Measurements from ENCODE around the gene CUEDC2.

Gene CUEDC2

DNA sequence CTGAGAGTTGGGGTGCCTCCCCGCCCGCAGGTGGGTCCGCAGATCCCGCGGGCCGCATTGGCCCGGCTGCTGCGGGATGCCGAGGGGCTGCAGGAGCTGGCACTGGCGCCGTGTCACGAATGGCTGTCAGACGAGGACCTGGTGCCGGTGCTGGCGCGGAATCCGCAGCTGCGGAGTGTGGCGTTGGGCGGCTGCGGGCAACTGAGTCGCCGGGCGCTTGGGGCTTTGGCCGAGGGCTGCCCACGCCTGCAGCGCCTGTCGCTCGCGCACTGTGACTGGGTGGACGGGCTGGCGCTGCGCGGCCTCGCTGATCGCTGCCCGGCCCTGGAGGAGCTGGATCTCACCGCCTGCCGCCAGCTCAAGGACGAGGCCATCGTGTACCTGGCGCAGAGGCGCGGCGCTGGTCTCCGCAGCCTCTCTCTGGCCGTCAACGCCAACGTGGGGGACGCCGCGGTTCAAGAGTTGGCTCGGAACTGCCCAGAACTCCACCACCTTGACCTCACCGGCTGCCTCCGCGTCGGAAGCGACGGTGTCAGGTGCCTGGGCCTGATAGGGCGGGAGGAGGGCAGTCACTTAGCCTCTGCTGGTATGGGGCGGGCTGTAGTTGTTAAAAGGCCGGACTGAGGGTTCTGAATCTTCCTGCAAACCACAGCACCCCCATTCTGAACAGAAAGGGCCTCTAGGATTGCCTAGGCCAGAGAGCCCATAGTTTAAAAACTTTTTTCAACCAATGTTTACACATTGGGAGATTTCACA lies 10.4 kb downstream of the CUEDC2 start:
- peaks cover 30% of the 10 kb centered on the region for H3K4me1 ChIP-seq (ENCODE audit: insufficient read depth, low read length)
- peaks cover 20% of the 10 kb centered on the region for H3K36me3 ChIP-seq (ENCODE audit: insufficient read depth, low read length)
- peak overlapping the region; percentile 88 for H3K27ac ChIP-seq (ENCODE audit: low read depth, low read length)
- peak overlapping the region; percentile 59 to 86 for H3K4me3 ChIP-seq (ENCODE audit: low read depth in 1 of 2, low read length in 2 of 2)
- H3K9ac ChIP-seq (ENCODE audit: low read length): peak overlapping the region; percentile 81
- peaks cover 7 to 13% of the 10 kb centered on the region in 2 donors for H3K27me3 ChIP-seq (ENCODE audit: control insufficient read depth in 1 of 2, insufficient read depth in 2 of 2, low read length in 2 of 2)
- no peaks in the 10 kb centered on the region for H3K9me3 ChIP-seq (ENCODE audit: low read length)

DNA sequence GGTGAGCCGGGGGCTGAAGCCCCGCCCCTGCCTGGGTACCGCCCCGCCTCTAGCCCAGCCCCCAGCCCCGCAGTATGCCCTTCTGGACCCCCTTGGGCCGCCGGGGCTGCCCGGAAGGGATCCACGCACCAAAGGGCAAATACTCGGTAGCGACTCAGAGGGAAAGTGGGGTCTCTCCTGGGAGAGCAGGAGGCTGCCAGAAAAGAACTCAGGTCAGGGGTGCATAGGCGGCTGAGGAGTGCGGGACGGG lies 10.9 kb downstream of the CUEDC2 start:
- Histone ChIP-seq H3K4me1 (ENCODE audit: insufficient read depth, low read length) (peaks cover 30% of the 10 kb centered on the region), H3K27ac (ENCODE audit: low read depth, low read length) (peak overlapping the region; percentile 88), H3K36me3 (ENCODE audit: insufficient read depth, low read length) (peaks cover 20% of the 10 kb centered on the region), H3K9ac (ENCODE audit: low read length) (peak overlapping the region; percentile 81), H3K9me3 (ENCODE audit: low read length) (no peaks in the 10 kb centered on the region), H3K4me3 (ENCODE audit: low read depth in 1 of 2, low read length in 2 of 2) (peak overlapping the region; percentile 59 to 86), H3K27me3 (ENCODE audit: control insufficient read depth in 1 of 2, insufficient read depth in 2 of 2, low read length in 2 of 2) (peaks cover 7 to 18% of the 10 kb centered on the region in 2 donors)

DNA sequence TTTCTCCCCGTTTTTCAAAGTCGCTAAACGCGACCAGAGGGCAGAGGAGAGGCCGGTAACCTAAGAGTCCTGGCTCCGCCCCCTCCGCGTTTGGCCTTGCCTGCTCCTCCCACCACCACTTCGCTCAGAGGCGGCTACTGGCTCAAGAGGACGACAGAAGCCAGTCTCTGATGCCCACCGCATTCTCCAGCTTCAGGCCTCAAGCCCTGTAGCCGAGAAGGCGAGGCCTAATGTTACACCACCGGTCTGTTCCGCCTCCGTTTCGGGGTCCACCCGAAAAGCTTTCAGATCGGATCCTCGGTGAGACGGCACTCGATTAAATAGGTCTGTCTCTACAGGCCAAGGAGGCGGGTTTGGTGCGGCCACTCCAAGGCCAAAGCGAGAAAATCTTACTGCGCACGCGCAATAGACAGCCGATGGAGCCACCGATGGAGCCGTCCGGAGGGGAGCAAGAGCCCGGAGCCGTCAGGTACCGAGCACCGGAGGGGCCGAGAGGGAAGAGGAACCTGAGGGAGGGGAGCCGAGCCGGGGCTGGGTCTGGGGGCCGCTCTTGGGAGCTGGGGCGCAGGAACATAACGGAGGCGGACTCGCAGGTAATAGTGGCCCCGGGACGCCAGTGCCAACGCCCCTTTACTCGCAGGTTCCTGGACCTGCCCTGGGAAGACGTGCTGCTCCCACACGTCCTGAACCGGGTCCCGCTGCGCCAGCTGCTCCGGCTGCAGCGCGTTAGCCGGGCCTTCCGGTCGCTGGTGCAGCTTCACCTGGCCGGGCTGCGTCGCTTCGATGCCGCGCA lies 11.5 kb downstream of the CUEDC2 start, which contains the start of gene FBXL15:
Gene FBXL15 (plus strand): TSS at position 123 of the 793 bp plus-strand sequence. CDS start 294 bp downstream, at position 417.
- Histone ChIP-seq H3K4me1 (ENCODE audit: insufficient read depth, low read length) (peaks cover 30% of the 10 kb centered on the region), H3K9me3 (ENCODE audit: low read length) (no peaks in the 10 kb centered on the region), H3K27ac (ENCODE audit: low read depth, low read length) (peak within 1 kb of the TSS; percentile 88), H3K27me3 (ENCODE audit: control insufficient read depth in 1 of 2, insufficient read depth in 2 of 2, low read length in 2 of 2) (peaks cover 11 to 23% of the 10 kb centered on the region in 2 donors), H3K36me3 (ENCODE audit: insufficient read depth, low read length) (peaks cover 20% of the 10 kb centered on the region), H3K9ac (ENCODE audit: low read length) (peak within 1 kb of the TSS; percentile 81), H3K4me3 (ENCODE audit: low read depth in 1 of 2, low read length in 2 of 2) (peak within 1 kb of the TSS; percentile 59 to 86)

DNA sequence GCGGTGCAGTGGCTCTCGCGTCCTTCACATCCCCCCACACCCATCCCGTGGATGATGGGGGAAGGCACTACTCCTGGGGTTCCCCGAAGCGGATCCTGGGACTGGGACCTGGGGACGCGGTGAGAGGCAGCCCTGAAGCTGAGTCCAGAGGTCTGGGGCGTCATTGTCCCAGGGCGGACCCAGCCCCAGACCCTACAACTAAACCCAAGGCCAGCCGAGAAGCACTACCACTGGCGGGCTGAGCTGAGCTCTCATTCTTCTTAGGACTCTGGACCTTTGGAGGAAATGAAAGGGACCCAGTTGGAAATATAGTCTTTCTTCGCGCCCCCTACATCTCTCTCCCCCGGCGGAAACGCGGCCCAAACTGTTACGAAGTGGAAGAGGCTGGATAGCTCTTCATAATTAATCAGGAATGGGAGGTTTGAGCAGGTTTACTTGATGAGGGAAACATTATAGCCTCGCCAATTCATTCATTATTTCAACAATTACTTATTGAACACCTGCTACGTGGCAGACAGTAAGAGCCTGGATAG lies 12.1 kb downstream of the CUEDC2 start:
- Histone ChIP-seq H3K9me3 (ENCODE audit: low read length) (no peaks in the 10 kb centered on the region), H3K36me3 (ENCODE audit: insufficient read depth, low read length) (peaks cover 20% of the 10 kb centered on the region), H3K9ac (ENCODE audit: low read length) (peak overlapping the region; percentile 81), H3K27ac (ENCODE audit: low read depth, low read length) (peak overlapping the region; percentile 88), H3K4me3 (ENCODE audit: low read depth in 1 of 2, low read length in 2 of 2) (peak overlapping the region; percentile 12 to 86), H3K4me1 (ENCODE audit: insufficient read depth, low read length) (peaks cover 30% of the 10 kb centered on the region), H3K27me3 (ENCODE audit: control insufficient read depth in 1 of 2, insufficient read depth in 2 of 2, low read length in 2 of 2) (peaks cover 16 to 29% of the 10 kb centered on the region in 2 donors)

DNA sequence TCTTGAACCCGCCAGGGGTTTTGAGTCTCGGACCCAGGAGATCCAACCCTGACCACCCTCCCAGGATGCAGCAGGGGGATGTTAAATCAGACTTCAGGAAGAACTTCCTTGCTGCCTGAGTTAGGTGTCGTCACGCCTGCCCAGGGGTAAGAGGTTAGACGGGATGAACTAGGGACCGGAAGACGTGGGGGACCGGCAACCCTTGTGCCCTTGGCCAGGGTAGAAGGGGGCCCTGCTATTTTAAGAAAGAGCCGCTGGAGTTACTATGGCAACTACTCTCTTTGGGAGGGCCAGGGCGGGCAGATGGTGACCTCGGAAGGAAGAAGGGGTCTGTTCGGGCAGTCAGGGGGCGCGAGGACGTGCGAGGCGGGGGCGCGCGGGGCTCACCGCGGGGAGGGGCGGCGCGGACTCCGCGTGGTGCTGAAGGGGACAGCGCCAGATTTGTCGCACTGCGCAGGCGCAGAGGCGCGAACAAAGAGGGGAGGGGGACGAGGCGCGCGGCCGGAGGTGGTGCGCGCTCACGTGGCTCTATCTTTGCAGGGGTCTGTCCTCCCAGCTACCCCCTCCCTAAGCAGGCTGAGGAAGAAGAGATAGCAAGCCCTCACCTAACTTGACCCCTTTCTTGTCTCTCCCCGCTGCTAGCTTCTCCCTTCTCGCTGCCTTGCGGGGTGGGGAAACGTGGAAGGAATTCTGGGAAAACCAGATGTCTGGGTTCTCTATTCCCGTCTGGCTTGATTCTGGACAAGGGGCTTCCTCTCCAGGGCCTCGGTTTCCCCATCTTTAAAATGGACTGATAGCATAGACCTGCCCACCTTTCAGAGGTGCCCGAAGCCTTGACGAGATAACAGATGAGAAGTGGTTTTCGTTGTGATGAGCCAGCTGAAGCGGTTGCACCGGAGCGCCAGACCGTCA lies 12.8 kb downstream of the CUEDC2 start:
- peak overlapping the region; percentile 12 to 86 for H3K4me3 ChIP-seq (ENCODE audit: low read depth in 1 of 2, low read length in 2 of 2)
- H3K9ac ChIP-seq (ENCODE audit: low read length): no peak overlapping the region
- H3K27me3 ChIP-seq (ENCODE audit: control insufficient read depth in 1 of 2, insufficient read depth in 2 of 2, low read length in 2 of 2): peaks cover 22 to 37% of the 10 kb centered on the region in 2 donors
- peak overlapping the region; percentile 88 for H3K27ac ChIP-seq (ENCODE audit: low read depth, low read length)
- H3K9me3 ChIP-seq (ENCODE audit: low read length): no peaks in the 10 kb centered on the region
- peaks cover 30% of the 10 kb centered on the region for H3K4me1 ChIP-seq (ENCODE audit: insufficient read depth, low read length)
- H3K36me3 ChIP-seq (ENCODE audit: insufficient read depth, low read length): peaks cover 18% of the 10 kb centered on the region

DNA sequence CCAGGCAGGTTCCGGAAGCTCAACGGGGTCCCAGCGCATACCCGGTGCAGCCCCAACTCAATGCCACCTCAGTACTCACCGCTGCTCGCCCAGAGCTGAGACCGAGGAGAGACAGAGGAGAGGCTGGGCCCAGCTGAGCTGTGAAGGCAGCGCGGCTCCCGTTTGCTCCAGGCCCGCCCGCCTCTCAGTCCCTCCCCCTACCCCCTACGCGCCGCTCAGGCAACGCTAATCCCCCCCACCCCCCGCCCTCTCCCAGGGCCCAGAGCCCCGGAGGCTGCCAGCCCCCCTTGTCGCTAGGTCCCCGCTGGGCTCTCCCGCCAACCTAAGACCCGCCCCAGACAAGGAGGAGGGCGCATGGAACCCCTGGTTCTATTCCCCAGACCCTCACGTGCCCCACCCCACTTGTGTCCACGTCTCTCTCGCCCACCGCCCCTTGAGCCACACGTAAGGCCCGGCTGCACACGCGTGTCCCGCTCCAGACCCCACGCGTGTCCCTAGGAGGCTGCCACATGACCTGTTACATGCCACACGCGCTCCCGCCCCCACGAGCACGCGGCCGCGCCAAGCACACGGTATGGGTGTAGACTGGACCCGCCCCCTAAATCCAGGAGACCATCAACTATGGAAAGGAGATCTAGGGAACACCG lies 13.6 kb downstream of the CUEDC2 start, which contains the start of gene PSD:
Gene PSD (minus strand): TSS at position 164 of the 647 bp plus-strand sequence. CDS start 1,747 bp downstream, outside the sequence.
- Histone ChIP-seq H3K4me3 (ENCODE audit: low read depth in 1 of 2, low read length in 2 of 2) (peak within 1 kb of the TSS; percentile 12 to 86), H3K9ac (ENCODE audit: low read length) (no peak within 1 kb of the TSS), H3K27me3 (ENCODE audit: control insufficient read depth in 1 of 2, insufficient read depth in 2 of 2, low read length in 2 of 2) (peaks cover 22 to 39% of the 10 kb centered on the region in 2 donors), H3K36me3 (ENCODE audit: insufficient read depth, low read length) (peaks cover 10% of the 10 kb centered on the region), H3K27ac (ENCODE audit: low read depth, low read length) (no peak within 1 kb of the TSS), H3K9me3 (ENCODE audit: low read length) (no peaks in the 10 kb centered on the region), H3K4me1 (ENCODE audit: insufficient read depth, low read length) (peaks cover 30% of the 10 kb centered on the region)

DNA sequence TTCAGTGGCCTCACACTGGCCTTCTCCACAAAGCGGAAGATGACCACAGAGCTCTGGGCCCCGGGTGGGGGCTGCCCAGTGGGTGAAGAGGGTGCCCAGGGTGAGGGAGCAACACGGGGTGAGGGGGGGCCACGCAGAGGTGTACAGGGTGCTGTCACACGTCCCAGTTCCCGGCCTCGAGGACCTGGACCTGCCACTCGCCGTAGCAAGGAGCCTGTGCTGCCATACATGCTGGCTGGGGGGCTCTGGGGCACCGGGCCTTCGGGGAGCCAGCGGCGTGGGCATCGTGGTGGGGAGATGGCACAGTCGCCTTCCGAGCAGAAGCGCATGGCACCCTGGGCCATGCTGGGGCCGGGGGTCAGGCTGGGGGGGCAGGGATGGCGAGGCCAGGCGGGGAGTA lies 15.7 kb downstream of the CUEDC2 start:
- Histone ChIP-seq H3K9me3 (ENCODE audit: low read length) (no peaks in the 10 kb centered on the region), H3K27ac (ENCODE audit: low read depth, low read length) (no peak overlapping the region), H3K4me3 (ENCODE audit: low read depth in 1 of 2, low read length in 2 of 2) (no peak overlapping the region), H3K36me3 (ENCODE audit: insufficient read depth, low read length) (no peaks in the 10 kb centered on the region), H3K27me3 (ENCODE audit: control insufficient read depth in 1 of 2, insufficient read depth in 2 of 2, low read length in 2 of 2) (peaks cover 22 to 50% of the 10 kb centered on the region in 2 donors), H3K4me1 (ENCODE audit: insufficient read depth, low read length) (peaks cover 16% of the 10 kb centered on the region), H3K9ac (ENCODE audit: low read length) (no peak overlapping the region)

DNA sequence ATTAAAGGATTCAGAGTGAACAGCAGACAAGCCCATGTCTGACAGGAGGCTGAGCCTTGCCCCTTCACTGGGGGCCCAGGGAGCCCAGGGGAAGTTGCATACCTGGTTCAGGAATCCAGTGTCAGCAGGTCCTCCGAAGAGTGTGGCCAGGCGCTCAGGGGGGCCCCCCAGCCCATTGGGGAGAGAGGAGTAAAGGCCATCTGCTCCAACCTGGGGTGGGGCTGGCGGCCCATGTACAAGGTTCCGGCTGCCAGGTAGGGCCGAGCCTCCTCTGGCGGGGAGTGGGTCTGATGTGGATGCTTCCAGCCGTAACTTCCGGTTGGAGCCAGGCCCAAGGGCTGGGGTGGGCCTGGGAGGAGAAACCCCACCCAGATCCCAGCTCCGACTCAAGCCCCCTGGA lies 16.1 kb downstream of the CUEDC2 start:
- Histone ChIP-seq H3K9me3 (ENCODE audit: low read length) (no peaks in the 10 kb centered on the region), H3K36me3 (ENCODE audit: insufficient read depth, low read length) (no peaks in the 10 kb centered on the region), H3K27ac (ENCODE audit: low read depth, low read length) (no peak overlapping the region), H3K27me3 (ENCODE audit: control insufficient read depth in 1 of 2, insufficient read depth in 2 of 2, low read length in 2 of 2) (peaks cover 22 to 54% of the 10 kb centered on the region in 2 donors), H3K9ac (ENCODE audit: low read length) (no peak overlapping the region), H3K4me3 (ENCODE audit: low read depth in 1 of 2, low read length in 2 of 2) (no peak overlapping the region), H3K4me1 (ENCODE audit: insufficient read depth, low read length) (peaks cover 18% of the 10 kb centered on the region)

DNA sequence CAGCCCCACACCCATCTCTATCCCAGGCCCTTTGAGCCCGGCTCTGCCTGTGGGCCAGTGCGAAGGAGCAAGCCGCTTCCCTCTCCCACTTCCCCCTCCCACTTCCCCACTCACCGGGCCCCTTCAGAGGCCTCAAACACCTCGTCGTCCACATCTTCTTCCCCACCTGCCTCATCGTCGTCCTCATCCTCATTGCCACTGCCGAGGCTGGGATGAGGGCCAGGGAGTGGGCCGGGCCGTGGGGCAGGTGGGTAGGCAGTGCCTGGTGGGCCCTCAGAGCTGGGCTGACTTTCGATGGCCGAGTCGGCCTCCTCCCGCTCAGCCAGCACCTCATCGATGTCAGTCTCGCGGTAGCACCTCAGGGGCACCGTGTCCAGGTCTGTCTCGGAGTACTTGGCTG lies 17.6 kb downstream of the CUEDC2 start:
- H3K9ac ChIP-seq (ENCODE audit: low read length): no peak overlapping the region
- no peaks in the 10 kb centered on the region for H3K9me3 ChIP-seq (ENCODE audit: low read length)
- H3K4me1 ChIP-seq (ENCODE audit: insufficient read depth, low read length): peaks cover 20% of the 10 kb centered on the region
- H3K27ac ChIP-seq (ENCODE audit: low read depth, low read length): no peak overlapping the region
- H3K27me3 ChIP-seq (ENCODE audit: control insufficient read depth in 1 of 2, insufficient read depth in 2 of 2, low read length in 2 of 2): peaks cover 27 to 69% of the 10 kb centered on the region in 2 donors
- no peaks in the 10 kb centered on the region for H3K36me3 ChIP-seq (ENCODE audit: insufficient read depth, low read length)
- H3K4me3 ChIP-seq (ENCODE audit: low read depth in 1 of 2, low read length in 2 of 2): no peak overlapping the region

DNA sequence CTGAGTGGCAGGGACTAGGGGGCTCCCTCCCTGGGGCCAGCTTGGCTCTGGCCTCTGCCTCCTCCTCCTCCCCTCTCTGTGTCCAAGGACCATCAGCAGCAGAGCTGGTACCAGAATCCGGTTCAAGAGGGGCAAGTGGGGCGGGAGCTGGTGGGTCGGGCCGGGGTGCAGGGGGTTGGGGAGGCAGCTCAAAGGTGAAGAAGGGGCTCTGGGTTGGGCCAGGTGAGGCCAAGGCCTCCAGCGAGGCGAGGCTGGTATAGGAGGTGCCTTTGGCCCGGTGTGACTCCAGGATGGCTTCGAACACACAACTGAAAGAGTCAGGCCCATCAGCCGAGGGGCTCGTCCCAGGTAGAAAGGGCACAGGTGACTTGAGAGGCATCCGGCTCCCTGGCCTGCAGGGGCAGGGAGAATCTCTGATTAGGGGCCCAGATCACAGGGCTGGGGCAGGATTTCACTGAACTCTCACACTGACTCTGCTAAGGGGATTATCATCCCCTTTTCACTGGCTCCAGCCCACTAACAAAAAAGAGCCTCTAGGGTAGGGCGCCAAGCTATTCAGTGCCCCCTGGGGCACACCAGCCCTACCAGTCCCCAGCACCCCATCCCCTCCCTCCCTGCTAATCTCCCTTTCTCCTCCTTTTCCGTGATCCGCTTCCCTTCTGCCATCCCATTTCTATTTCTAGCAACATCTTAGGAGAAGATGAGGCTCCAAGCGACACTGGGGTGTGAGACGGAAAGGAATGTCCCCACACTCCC lies 18.4 kb downstream of the CUEDC2 start:
- no peak overlapping the region for H3K27ac ChIP-seq (ENCODE audit: low read depth, low read length)
- no peak overlapping the region for H3K4me3 ChIP-seq (ENCODE audit: low read depth in 1 of 2, low read length in 2 of 2)
- H3K4me1 ChIP-seq (ENCODE audit: insufficient read depth, low read length): peaks cover 17% of the 10 kb centered on the region
- H3K27me3 ChIP-seq (ENCODE audit: control insufficient read depth in 1 of 2, insufficient read depth in 2 of 2, low read length in 2 of 2): peaks cover 28 to 75% of the 10 kb centered on the region in 2 donors
- H3K36me3 ChIP-seq (ENCODE audit: insufficient read depth, low read length): no peaks in the 10 kb centered on the region
- no peak overlapping the region for H3K9ac ChIP-seq (ENCODE audit: low read length)
- H3K9me3 ChIP-seq (ENCODE audit: low read length): no peaks in the 10 kb centered on the region

Data from muscle layer of colon (tissue), 2 donors.